Tibial nerve (tissue), 4 donors: ENCODE measurements around the gene RGS16.

Experiments
- CTCF ChIP-seq, 5 experiments: fragments of 200-600 bp in 3 of 5; fragments of 450-650 bp in 2 of 5; sonication (generic) in 3 of 5; IDR thresholded peaks; one replicate each; pipeline ENCODE4 v1.5.1; 2016 to 2019; ENCODE audit warnings: antibody characterized with exemption in 5 of 5, mild to moderate bottlenecking in 3 of 5, moderate library complexity in 2 of 5
- EP300 ChIP-seq, 2 donors: sonication (generic); formaldehyde crosslinking; IDR thresholded peaks; one replicate each; pipeline ENCODE4 v1.6.1; 2017; ENCODE audit warnings: antibody characterized with exemption in 2 of 2, mild to moderate bottlenecking in 1 of 2
- POLR2A ChIP-seq, 2 donors: fragments of 450-650 bp; IDR thresholded peaks; one replicate each; pipeline ENCODE4 v1.6.1; 2017; ENCODE audit warnings: antibody characterized with exemption in 2 of 2, mild to moderate bottlenecking in 2 of 2, moderate library complexity in 2 of 2

DNA sequence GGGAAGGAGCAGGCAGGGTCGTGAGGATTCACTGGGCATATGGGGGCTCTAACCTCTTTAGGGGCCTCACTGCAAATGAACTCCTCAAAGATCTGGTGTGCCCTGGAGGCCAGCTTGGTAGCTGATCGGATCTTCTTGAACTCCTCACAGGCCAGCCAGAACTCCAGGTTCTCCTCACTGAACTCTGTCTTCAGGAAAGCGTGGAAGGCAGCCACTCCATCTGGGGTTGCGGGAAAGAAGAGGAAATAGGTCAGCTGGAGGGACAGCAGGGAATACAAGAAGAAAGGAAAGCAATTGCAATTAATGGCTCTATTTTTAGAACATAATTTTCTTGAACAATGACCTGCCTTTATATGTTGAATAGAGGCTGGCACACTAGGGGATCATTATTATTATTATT is 2.3 kb downstream of the RGS16 start:
- no peak for TF ChIP-seq POLR2A (IDR thresholded peaks at IDR 0.05)
- TF ChIP-seq CTCF (IDR thresholded peaks at IDR 0.05): no peak
- no peak for TF ChIP-seq EP300 (IDR thresholded peaks at IDR 0.05)
